ENCODE measurements around the gene SPRR5. TPM values are rescaled to one million over a fixed set of nuclear protein-coding genes. Genes with fewer than 3 reads are reported as not detected.

The SPRR5 gene
- total and polyA plus RNA-seq, 2 donors (not counting 3 experiments of a cell fraction or from before 2014, with no cell fraction given): not detected

DNA sequence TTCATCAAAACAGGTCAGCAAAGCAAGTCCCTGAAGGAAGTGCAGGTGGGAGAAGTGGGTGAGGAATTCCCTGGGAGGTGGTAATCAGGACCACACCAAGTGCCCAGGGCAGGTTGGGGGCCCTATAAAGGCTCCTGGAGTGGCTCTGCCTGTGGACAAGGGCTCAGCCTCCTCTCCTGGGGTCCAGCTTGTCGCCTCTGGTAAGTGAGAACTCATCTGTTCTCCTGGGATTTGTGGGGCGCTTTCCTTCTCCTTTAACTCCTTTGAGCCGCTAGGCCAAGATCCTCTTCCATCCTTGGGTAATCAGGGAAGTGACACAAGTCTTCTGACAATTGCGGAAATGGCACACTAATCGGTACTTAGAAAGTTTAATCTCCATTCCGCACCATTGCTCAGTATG, 23.5 kb downstream of the SPRR5 start, which contains the start of gene SPRR4:
TSS of gene SPRR4 (plus strand) at position 154 of the 400 bp plus-strand sequence. CDS start 1,243 bp downstream, outside the sequence.
- dilution Hi-C loops (cut with MboI; ENCODE audit: extremely low pct_ligation_motif_present, low sequenced_read_pairs): no loop called here
- Histone ChIP-seq H3K4me2 (ENCODE audit: insufficient read depth, low read length) (no peak within 1 kb of the TSS), H3K9me3 (replicated peaks; ENCODE audit: control insufficient read depth, insufficient read depth, low read length) (no peaks in the 10 kb centered on the region), H3K27me3 (ENCODE audit: control insufficient read depth in 2 of 2, insufficient read depth in 2 of 2, low read length in 2 of 2) (no peaks in the 10 kb centered on the region), H3K9ac (replicated peaks; ENCODE audit: extremely low read depth, insufficient read depth, low read length) (no peak within 1 kb of the TSS), H3K79me2 (ENCODE audit: control insufficient read depth, insufficient read depth, low read length) (no peaks in the 10 kb centered on the region), H2AFZ (ENCODE audit: low read depth, low read length) (no peak within 1 kb of the TSS), H3K27ac (ENCODE audit: insufficient read depth, low read depth, low read length) (no peak within 1 kb of the TSS), H3K4me1 (ENCODE audit: control insufficient read depth, extremely low read depth, insufficient read depth, low read length) (no peaks in the 10 kb centered on the region), H4K20me1 (replicated peaks; ENCODE audit: control insufficient read depth, extremely low read depth, insufficient read depth, low read length) (no peaks in the 10 kb centered on the region), H3K36me3 (ENCODE audit: control insufficient read depth in 2 of 2, extremely low read depth in 1 of 2, insufficient read depth in 2 of 2, low read length in 2 of 2) (no peaks in the 10 kb centered on the region), H3K4me3 (replicated peaks in 1 of 3; ENCODE audit: insufficient read depth in 1 of 3, low read depth in 1 of 3, low read length in 3 of 3) (no peak within 1 kb of the TSS), H3K9me1 (replicated peaks; ENCODE audit: control insufficient read depth, extremely low read depth, insufficient read depth, low read length) (no peaks in the 10 kb centered on the region)
- BruUV-seq (replicated peaks): no TSS peak
- intact Hi-C loops (cut with micrococcal nuclease): no loop called here
- ChIA-PET POLR2A (no interaction called here), CTCF (no interaction called here)
- FAIRE-seq: no peak
- TF ChIP-seq, protein P1, sequence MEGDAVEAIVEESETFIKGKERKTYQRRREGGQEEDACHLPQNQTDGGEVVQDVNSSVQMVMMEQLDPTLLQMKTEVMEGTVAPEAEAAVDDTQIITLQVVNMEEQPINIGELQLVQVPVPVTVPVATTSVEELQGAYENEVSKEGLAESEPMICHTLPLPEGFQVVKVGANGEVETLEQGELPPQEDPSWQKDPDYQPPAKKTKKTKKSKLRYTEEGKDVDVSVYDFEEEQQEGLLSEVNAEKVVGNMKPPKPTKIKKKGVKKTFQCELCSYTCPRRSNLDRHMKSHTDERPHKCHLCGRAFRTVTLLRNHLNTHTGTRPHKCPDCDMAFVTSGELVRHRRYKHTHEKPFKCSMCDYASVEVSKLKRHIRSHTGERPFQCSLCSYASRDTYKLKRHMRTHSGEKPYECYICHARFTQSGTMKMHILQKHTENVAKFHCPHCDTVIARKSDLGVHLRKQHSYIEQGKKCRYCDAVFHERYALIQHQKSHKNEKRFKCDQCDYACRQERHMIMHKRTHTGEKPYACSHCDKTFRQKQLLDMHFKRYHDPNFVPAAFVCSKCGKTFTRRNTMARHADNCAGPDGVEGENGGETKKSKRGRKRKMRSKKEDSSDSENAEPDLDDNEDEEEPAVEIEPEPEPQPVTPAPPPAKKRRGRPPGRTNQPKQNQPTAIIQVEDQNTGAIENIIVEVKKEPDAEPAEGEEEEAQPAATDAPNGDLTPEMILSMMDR (IDR thresholded peaks at IDR 0.05; ENCODE audit: extremely low read depth in 1 of 2, insufficient read depth in 1 of 2, low read depth in 1 of 2, low read length in 2 of 2): no peak
- TF ChIP-seq POLR2A (IDR thresholded peaks at IDR 0.05; ENCODE audit: low read depth, low read length) (no peak), POLR2AphosphoS5 (IDR thresholded peaks at IDR 0.05; ENCODE audit: insufficient read depth, low read depth, low read length) (no peak), FOS (IDR thresholded peaks at IDR 0.05; ENCODE audit: borderline replicate concordance, insufficient read depth, low read length) (no peak), JUN (IDR thresholded peaks at IDR 0.05; ENCODE audit: borderline replicate concordance, insufficient read depth, insufficient read length, low read depth) (no peak), EZH2 (IDR thresholded peaks at IDR 0.05; ENCODE audit: borderline replicate concordance, low read depth, low read length, severe bottlenecking) (no peak), GATA2 (IDR thresholded peaks at IDR 0.05; ENCODE audit: insufficient read depth, insufficient read length, low read depth, low read length) (no peak), MYC (IDR thresholded peaks at IDR 0.05; ENCODE audit: low read depth, low read length) (no peak)
- TF ChIP-seq, protein P2, sequence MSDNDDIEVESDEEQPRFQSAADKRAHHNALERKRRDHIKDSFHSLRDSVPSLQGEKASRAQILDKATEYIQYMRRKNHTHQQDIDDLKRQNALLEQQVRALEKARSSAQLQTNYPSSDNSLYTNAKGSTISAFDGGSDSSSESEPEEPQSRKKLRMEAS (IDR thresholded peaks at IDR 0.05; ENCODE audit: insufficient read depth, insufficient read length): no peak
- DNase-seq (ENCODE audit: low read depth, low spot score): no peak

Measured in endothelial cell of umbilical vein (primary cell).